Stimulated activated CD8-positive, alpha-beta memory T cell treated with anti-CD3 and anti-CD28 coated beads, Interleukin-4, amount 100 ng/mL, for 48 hours (primary cell): ENCODE results near the gene CEP170B.
"Not testable (repeated sequence)": the region's sequence is repeated elsewhere in the genome, so short reads cannot be mapped to it uniquely, and the experiment has no call there.

Experiments used
- DNase-seq: peaks from one replicate; pipeline ENCODE4 v3.0.0-alpha.2; 2020

The CEP170B gene

GRCh38 chr14:104879983-104880565 lies 15.0 kb downstream of the CEP170B start:
- DNase-seq, result no peak

GRCh38 chr14:104880584-104881210 lies 15.6 kb downstream of the CEP170B start:
- no peak for DNase-seq

GRCh38 chr14:104881369-104881979 lies 16.4 kb downstream of the CEP170B start:
- DNase-seq, result no peak

GRCh38 chr14:104882325-104882973 lies 17.4 kb downstream of the CEP170B start:
- DNase-seq, result peak; percentile 46

GRCh38 chr14:104882991-104883660 lies 18.1 kb downstream of the CEP170B start:
- no peak for DNase-seq

GRCh38 chr14:104883681-104884361 lies 18.8 kb downstream of the CEP170B start:
- DNase-seq, result no peak

GRCh38 chr14:104884381-104884780 lies 19.3 kb downstream of the CEP170B start:
- DNase-seq, result not testable (repeated sequence)

GRCh38 chr14:104885031-104885972 lies 20.2 kb downstream of the CEP170B start:
- no peak for DNase-seq

- DNase-seq, result no peak
Observed at GRCh38 chr14:104885973-104886689, 21.1 kb downstream of the CEP170B start.

- DNase-seq, result no peak
Observed at GRCh38 chr14:104886690-104887622, 21.9 kb downstream of the CEP170B start.

GRCh38 chr14:104887623-104888488 lies 22.8 kb downstream of the CEP170B start:
- no peak for DNase-seq

GRCh38 chr14:104888489-104889374 lies 23.7 kb downstream of the CEP170B start:
- no peak for DNase-seq

- DNase-seq, result no peak
Observed at GRCh38 chr14:104889375-104889757, 24.3 kb downstream of the CEP170B start.

- not testable (repeated sequence) for DNase-seq
Observed at GRCh38 chr14:104890292-104890691, 25.2 kb downstream of the CEP170B start.

- no peak for DNase-seq
Observed at GRCh38 chr14:104891121-104891551, 26.1 kb downstream of the CEP170B start.

GRCh38 chr14:104891664-104892530 lies 26.8 kb downstream of the CEP170B start:
- DNase-seq, result no peak
